Brain pericyte (primary cell): Measurements from ENCODE around the gene PTPRN2.

Experiments
- DNase-seq: peaks from one replicate; pipeline ENCODE4 v3.0.0-alpha.2; 2012; ENCODE audit warnings: low read depth, low spot score

Gene PTPRN2

GRCh38 chr7:157865351-157866165, 722.1 kb downstream of the PTPRN2 start:
- no peak for DNase-seq

- DNase-seq = no peak
Observed at GRCh38 chr7:157864911-157865310, 722.7 kb downstream of the PTPRN2 start.

GRCh38 chr7:157863906-157864810, 723.5 kb downstream of the PTPRN2 start:
- DNase-seq = no peak

- DNase-seq = no peak
Observed at GRCh38 chr7:157863176-157863575, 724.4 kb downstream of the PTPRN2 start.

GRCh38 chr7:157862731-157863130, 724.9 kb downstream of the PTPRN2 start:
- DNase-seq = no peak

- no peak for DNase-seq
Observed at GRCh38 chr7:157861551-157861950, 726.1 kb downstream of the PTPRN2 start.

GRCh38 chr7:157861031-157861491, 726.6 kb downstream of the PTPRN2 start:
- no peak for DNase-seq

- no peak for DNase-seq
Observed at GRCh38 chr7:157860406-157860805, 727.2 kb downstream of the PTPRN2 start.

GRCh38 chr7:157859915-157860314, 727.7 kb downstream of the PTPRN2 start:
- DNase-seq = no peak

GRCh38 chr7:157857578-157858075, 730.0 kb downstream of the PTPRN2 start:
- no peak for DNase-seq

GRCh38 chr7:157856873-157857577, 730.6 kb downstream of the PTPRN2 start:
- no peak for DNase-seq

- no peak for DNase-seq
Observed at GRCh38 chr7:157855452-157856213, 732.0 kb downstream of the PTPRN2 start.

- DNase-seq = no peak
Observed at GRCh38 chr7:157855016-157855415, 732.6 kb downstream of the PTPRN2 start.

GRCh38 chr7:157854066-157854891, 733.3 kb downstream of the PTPRN2 start:
- DNase-seq = no peak

GRCh38 chr7:157853789-157854065, 733.9 kb downstream of the PTPRN2 start:
- no peak for DNase-seq

- DNase-seq = no peak
Observed at GRCh38 chr7:157853076-157853788, 734.4 kb downstream of the PTPRN2 start.

GRCh38 chr7:157851501-157852067, 736.0 kb downstream of the PTPRN2 start:
- DNase-seq = no peak

GRCh38 chr7:157850481-157851444, 736.9 kb downstream of the PTPRN2 start:
- DNase-seq = no peak
